ENCODE data around the gene SENP3. TPM values are rescaled to one million over a fixed set of nuclear protein-coding genes. Genes with fewer than 3 reads are reported as not detected.

SENP3 gene
- total RNA-seq, 4 donors from 2014 or later = 48.9 to 66.7 (median 59.0) TPM

DNA sequence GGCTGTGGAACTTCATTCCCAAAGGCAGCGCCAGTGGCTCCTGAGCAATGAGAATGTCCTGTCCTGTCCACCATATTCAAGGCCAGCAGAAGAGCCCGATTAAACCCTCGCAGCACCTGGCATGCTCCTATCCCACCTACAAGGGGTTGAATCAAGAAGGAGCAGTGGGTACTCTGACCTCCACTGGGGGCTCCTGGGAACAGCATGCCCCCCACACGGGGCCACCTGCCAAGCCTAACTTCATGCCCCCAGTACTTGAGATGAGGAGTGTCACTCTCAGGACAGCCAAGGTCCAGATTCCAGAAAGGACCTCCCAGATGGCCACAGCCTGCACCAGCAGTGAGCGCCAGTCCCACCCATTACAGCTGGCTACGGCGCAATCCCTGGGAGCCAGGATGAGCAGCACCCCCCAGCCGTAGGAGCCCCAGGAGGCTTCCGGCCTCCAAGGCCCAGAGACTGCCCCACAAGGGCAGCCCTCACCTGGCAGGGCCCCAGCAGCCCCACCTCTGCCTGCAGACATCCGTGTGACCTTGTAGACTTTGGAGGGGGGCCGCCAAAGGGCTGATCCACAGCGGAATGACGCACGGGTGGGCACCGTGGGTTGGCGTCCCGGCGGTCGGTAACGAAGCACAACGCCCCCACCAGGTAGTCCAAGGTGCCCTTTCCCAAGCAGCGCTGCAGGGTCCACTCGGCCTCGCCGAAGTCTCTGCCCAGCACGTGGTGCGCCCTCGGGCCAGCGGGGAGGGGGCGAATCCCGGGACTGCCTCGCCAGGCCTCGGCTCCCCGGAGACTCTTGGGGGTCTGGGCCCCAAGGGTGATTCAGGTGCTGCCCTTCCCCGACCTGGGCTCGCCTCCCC is 20.9 kb downstream of the SENP3 start:
- DNase-seq (ENCODE audit: low spot score) = no peak
- no peak for ATAC-seq (ENCODE audit: low FRiP score)
- TF ChIP-seq, protein P1, sequence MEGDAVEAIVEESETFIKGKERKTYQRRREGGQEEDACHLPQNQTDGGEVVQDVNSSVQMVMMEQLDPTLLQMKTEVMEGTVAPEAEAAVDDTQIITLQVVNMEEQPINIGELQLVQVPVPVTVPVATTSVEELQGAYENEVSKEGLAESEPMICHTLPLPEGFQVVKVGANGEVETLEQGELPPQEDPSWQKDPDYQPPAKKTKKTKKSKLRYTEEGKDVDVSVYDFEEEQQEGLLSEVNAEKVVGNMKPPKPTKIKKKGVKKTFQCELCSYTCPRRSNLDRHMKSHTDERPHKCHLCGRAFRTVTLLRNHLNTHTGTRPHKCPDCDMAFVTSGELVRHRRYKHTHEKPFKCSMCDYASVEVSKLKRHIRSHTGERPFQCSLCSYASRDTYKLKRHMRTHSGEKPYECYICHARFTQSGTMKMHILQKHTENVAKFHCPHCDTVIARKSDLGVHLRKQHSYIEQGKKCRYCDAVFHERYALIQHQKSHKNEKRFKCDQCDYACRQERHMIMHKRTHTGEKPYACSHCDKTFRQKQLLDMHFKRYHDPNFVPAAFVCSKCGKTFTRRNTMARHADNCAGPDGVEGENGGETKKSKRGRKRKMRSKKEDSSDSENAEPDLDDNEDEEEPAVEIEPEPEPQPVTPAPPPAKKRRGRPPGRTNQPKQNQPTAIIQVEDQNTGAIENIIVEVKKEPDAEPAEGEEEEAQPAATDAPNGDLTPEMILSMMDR (IDR thresholded peaks at IDR 0.05) = no peak

DNA sequence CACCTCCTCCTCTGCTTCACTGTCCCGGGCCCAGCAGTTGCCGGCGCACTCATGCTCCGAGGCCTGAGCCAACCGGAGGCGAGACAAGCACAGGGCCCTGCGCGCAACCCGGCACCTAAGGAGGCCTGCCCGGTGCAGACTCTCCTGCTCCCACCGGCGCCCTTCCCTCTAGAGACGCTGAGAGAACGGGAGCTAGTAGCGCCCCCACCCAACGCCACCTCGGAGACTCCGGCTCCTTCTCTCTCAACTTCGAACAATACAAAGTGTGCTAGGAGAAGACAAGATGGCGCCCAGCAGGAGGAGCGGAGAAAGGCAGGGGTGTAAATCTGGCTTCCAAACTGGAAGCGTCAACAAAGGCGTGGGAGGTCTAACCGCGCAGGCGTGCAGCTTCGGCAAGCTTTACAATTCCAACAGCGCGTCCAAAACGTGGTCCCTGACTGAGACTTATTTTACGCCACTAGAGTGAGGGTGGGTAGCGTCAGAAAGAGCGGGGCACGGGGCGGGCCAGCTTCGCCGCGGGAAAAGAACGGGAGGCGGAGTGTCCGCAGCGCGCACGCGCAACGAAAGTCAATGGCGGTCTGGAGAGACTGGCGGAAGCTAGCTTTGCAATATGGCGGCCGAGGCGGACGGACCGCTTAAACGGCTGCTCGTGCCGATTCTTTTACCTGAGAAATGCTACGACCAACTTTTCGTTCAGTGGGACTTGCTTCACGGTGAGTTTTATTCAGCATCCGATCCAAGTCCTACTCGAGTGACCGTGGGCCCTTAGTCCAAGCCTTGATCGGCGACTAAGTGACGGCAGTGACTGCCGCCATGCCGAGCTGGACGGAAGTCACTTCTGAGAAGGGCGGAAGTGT is 21.8 kb downstream of the SENP3 start, which contains the start of gene MPDU1:
TSS of gene MPDU1 (plus strand) at position 600 of the 857 bp plus-strand sequence. CDS start at position 611, 11 bp downstream.
- ATAC-seq (ENCODE audit: low FRiP score) = peak; percentile 70
- DNase-seq (ENCODE audit: low spot score) = peak; percentile 74
- TF ChIP-seq, protein P1 (IDR thresholded peaks at IDR 0.05) = no peak

DNA sequence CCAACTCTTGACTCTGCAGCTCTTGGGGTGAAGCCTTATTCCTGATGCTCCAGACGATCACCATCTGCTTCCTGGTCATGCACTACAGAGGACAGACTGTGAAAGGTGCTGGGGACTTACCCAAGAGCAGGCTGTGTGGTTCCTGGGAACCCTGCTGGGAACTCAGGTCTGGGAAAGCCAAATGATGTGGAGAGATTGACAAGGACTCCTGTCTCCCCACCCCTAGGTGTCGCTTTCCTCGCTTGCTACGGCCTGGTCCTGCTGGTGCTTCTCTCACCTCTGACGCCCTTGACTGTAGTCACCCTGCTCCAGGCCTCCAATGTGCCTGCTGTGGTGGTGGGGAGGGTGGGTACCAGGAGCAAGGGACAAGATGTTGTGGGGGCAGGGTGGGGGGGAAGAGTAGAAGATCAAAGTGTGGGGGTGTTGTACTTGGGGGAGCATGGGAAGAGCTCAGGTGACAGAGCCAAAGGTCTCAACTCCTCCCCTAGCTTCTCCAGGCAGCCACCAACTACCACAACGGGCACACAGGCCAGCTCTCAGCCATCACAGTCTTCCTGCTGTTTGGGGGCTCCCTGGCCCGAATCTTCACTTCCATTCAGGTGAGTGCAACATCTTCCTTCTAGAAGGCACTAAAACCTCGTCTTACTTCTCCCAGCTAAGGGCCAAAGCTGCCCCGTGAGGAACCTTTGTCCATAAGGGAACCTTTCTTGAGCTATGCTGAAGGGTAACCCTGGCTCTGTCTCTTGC is 25.1 kb downstream of the SENP3 start:
- DNase-seq (ENCODE audit: low spot score) (no peak), ATAC-seq (ENCODE audit: low FRiP score) (no peak)
- TF ChIP-seq, protein P1 (IDR thresholded peaks at IDR 0.05) = no peak

DNA sequence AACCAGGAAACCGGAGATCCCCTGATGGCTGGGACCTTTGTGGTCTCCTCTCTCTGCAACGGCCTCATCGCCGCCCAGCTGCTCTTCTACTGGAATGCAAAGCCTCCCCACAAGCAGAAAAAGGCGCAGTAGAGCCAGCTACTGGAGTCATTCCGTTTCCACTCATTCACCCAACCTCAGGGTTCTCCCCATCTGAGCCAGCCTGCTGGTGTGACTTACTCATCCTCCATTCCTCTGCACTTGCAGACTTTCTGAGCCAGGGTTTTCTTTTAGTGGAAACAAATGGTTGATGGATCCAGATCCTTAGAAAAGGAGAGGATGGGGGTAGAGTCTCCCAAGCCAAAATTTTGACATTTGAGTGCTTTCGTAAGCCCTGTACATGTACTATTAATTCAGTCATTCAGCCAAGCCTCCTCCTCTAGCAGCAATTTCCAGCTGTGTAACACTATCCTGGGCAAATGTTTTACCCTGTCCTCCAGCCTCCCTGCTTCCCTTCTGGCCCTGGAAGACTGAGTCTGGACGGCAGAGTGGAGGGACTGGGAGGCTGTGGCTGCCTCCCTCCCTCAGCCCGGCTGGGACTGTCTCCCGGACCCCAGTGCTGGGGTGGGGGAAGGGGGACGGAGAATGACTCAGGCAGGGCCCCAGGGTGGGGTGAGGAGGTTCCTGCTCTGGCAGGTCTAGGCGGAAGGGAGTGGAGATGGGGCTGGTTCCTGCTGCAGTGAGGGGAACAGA is 25.9 kb downstream of the SENP3 start:
- DNase-seq (ENCODE audit: low spot score) = no peak
- no peak for ATAC-seq (ENCODE audit: low FRiP score)

DNA sequence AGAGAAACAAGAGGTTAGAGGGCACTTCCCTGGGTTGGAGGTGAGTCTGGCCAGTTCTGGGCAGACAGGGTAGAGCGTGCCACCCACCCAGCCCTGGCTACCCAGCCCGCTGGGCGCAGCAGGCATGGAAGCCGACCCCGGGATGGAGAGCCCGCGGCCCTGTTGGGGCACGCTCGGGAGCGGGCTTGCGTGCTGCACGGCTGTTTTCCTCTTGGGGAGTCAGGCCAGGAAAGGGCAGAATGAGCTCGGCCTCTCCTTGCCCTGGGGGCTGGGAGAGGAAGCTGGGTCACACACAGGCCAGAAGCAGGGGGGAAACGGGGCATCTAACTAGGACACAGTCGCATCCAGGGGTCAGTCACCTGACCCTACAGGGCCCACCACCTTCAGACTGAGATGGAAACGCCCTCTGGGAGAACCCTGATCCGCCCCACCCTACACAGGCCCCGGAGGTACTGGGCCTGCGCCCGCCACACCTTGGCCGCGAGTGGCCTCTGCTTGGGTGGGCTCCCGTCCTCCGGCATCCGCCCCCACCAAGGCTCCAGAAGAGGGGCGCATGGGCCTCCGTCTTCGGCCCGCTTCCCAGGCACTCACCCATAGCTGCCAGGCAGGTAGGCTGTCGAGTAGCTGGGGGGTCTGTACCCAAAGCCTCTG is 27.0 kb downstream of the SENP3 start:
- ATAC-seq (ENCODE audit: low FRiP score) (no peak), DNase-seq (ENCODE audit: low spot score) (no peak)
- TF ChIP-seq, protein P1 (IDR thresholded peaks at IDR 0.05) = no peak

More for the DNA sequence above, 25.9 kb downstream of the SENP3 start:
- TF ChIP-seq, protein P1 (IDR thresholded peaks at IDR 0.05) = no peak
